GM13977 (cell line): ENCODE data around the gene PIGA.

ENCODE experiments used
- DNase-seq: peaks from one replicate; pipeline ENCODE4 v3.0.0; 2012; ENCODE audit warnings: low spot score
- in situ Hi-C: fragments of 300-500 bp; cut with MboI; formaldehyde crosslinking; loops from one replicate; pipeline ENCODE4 v1.12.0; 2022; ENCODE audit warnings: low sequenced_read_pairs, low pct_unique_long_range_greater_than_20kb, mixed read lengths, inconsistent platforms; ENCODE audit not compliant: unreplicated experiment
- TF ChIP-seq, protein P1 (sequence below): IDR thresholded peaks from 2 replicates; pipeline ENCODE4 v1.5.1; 2012; ENCODE audit warnings: mild to moderate bottlenecking, control low read depth; ENCODE audit not compliant: insufficient read depth; ENCODE audit errors: extremely low read depth, missing control alignments

Gene PIGA

DNA sequence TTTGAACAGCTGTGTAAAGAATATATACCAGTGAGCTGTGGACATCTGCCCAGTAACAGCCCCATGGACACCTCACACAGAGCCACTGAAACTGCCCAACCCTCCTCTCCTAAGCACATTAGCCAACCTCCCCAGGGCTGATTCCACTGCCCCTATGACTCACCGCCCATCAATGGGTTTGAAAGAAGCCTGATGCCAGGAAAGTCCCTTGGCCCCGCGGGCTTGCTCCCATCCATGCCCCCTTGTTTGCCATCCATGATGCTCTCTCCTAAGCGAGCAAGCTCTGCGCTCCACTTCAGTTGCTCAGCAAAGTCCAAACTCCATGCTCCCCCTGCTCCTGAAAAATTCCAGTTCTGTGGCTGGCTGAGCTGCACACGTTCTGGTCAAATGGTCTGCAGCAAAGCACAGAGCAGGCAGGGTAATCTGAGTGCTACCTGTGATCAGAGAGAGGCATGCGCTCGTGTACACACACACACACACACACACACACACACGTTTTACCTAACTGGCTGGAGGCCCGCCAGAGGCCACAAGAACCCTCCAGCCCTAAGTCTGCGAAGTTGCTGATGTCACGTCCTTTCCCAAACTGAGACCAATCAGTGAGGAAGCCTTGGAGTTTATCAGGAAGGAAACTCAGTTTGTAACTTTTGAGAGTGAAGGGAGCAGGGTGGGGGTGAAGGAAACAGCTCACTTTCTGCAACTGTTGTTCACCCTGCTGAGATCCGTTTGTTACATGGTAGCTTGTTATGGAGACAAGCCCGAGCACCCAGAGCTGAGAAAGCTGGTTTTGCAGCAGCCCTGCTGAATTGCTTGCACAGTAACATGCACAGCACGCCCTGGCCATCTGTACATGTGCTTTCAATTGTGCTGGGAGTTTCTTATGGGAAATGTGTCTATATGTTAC, 65.5 kb downstream of the PIGA start, which contains the start of gene ASB9:
Gene ASB9, minus strand, starts transcription at position 466 of the 904 bp plus-strand sequence. Its CDS starts 209 bp downstream, at position 257.
- TF ChIP-seq, protein P1, sequence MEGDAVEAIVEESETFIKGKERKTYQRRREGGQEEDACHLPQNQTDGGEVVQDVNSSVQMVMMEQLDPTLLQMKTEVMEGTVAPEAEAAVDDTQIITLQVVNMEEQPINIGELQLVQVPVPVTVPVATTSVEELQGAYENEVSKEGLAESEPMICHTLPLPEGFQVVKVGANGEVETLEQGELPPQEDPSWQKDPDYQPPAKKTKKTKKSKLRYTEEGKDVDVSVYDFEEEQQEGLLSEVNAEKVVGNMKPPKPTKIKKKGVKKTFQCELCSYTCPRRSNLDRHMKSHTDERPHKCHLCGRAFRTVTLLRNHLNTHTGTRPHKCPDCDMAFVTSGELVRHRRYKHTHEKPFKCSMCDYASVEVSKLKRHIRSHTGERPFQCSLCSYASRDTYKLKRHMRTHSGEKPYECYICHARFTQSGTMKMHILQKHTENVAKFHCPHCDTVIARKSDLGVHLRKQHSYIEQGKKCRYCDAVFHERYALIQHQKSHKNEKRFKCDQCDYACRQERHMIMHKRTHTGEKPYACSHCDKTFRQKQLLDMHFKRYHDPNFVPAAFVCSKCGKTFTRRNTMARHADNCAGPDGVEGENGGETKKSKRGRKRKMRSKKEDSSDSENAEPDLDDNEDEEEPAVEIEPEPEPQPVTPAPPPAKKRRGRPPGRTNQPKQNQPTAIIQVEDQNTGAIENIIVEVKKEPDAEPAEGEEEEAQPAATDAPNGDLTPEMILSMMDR: no peak
- peak; percentile 28 for DNase-seq
- in situ Hi-C loops: no loop called here
